Panc1 (cell line): ENCODE results near the gene OR10T2. TPM values are rescaled to one million over a fixed set of nuclear protein-coding genes. Genes with fewer than 3 reads are reported as not detected.

Experiments
- ATAC-seq: fragments of 200-7000 bp; cut with Tn5 transposase; 2 replicates; pipeline ENCODE4 v1.9.1; 2020; ENCODE audit warnings: mild to moderate bottlenecking, moderate library complexity
- Bru-seq: library from RNA; stranded (reverse); fragments of 400-500 nt; gene quantifications from one replicate; lab custom pipeline; 2021; lab: Mats Ljungman, UMichigan
- BruChase-seq, 2 experiments: library from RNA; stranded (reverse); fragments of 400-500 nt; gene quantifications; one replicate each; lab custom pipeline; 2021; lab: Mats Ljungman, UMichigan
- BruUV-seq: library from RNA; stranded (reverse); fragments of 400-500 nt; replicated peaks from 2 replicates; lab custom pipeline; 2021; lab: Mats Ljungman, UMichigan
- CTCF ChIA-PET: fragments of 300-600 bp; sonication (Branson Sonifier 250); formaldehyde crosslinking; loops from one replicate; lab custom pipeline; 2022; ENCODE audit warnings: antibody characterized with exemption; lab: Charles Lee
- POLR2A ChIA-PET: fragments of 300-600 bp; sonication (Branson Sonifier 250); formaldehyde crosslinking; loops from one replicate; lab custom pipeline; 2022; ENCODE audit warnings: antibody characterized with exemption; lab: Charles Lee
- DNase-seq: peaks from one replicate; pipeline ENCODE4 v3.0.0-alpha.2; 2010; ENCODE audit warnings: low read depth, low spot score
- H3K27ac ChIP-seq: 2 replicates; pipeline ENCODE4 v1.5.1; 2011; ENCODE audit warnings: mild to moderate bottlenecking, low read length, inconsistent platforms
- H3K27me3 ChIP-seq: fragments of 200-500 bp; sonication (Bioruptor generic); 2 replicates; pipeline ENCODE4 v1.6.0; 2014; ENCODE audit warnings: low read length, inconsistent platforms; ENCODE audit not compliant: control insufficient read depth, insufficient read depth
- H3K36me3 ChIP-seq: fragments of 200-500 bp; sonication (Bioruptor generic); 2 replicates; pipeline ENCODE4 v1.5.1; 2014; ENCODE audit warnings: inconsistent platforms, mild to moderate bottlenecking, low read length, moderate library complexity; ENCODE audit not compliant: control insufficient read depth, insufficient read depth
- H3K4me1 ChIP-seq: 2 replicates; pipeline ENCODE4 v1.5.1; 2011; ENCODE audit warnings: inconsistent platforms, mild to moderate bottlenecking, low read length, moderate library complexity; ENCODE audit not compliant: control insufficient read depth, insufficient read depth
- H3K4me3 ChIP-seq, 2 experiments: 2 replicates each; pipeline ENCODE4 v1.5.1; 2011 to 2012; ENCODE audit warnings: low read depth in 2 of 2, low read length in 2 of 2, mild to moderate bottlenecking in 2 of 2, inconsistent platforms in 1 of 2, moderate library complexity in 1 of 2
- H3K9me3 ChIP-seq: fragments of 200-500 bp; sonication (Bioruptor generic); 2 replicates; pipeline ENCODE4 v1.5.1; 2014; ENCODE audit warnings: low read depth, mild to moderate bottlenecking, inconsistent platforms, low read length, moderate library complexity; ENCODE audit not compliant: control insufficient read depth, insufficient read depth
- POLR2AphosphoS5 ChIP-seq: IDR thresholded peaks from 2 replicates; pipeline ENCODE4 v1.6.1; 2012; ENCODE audit warnings: mild to moderate bottlenecking, low read depth, low read length, moderate library complexity
- SIN3A ChIP-seq: IDR thresholded peaks from 2 replicates; pipeline ENCODE4 v1.6.1; 2012; ENCODE audit warnings: low read depth, mild to moderate bottlenecking, low read length, moderate library complexity, borderline replicate concordance; ENCODE audit not compliant: insufficient read depth
- TCF7L2 ChIP-seq: IDR thresholded peaks from 2 replicates; pipeline ENCODE4 v1.6.1; 2011; ENCODE audit warnings: mild to moderate bottlenecking, low read depth, low read length, inconsistent platforms
- in situ Hi-C: cut with HindIII; loops from 2 replicates; pipeline ENCODE4 v1.10.0; 2016; ENCODE audit warnings: low sequenced_read_pairs, low pct_unique_long_range_greater_than_20kb
- intact Hi-C: fragments of 100-400 bp; cut with micrococcal nuclease; formaldehyde crosslinking; loops from one replicate; pipeline ENCODE4 v1.10.0; 2022; ENCODE audit not compliant: unreplicated experiment
- long read RNA-seq: library from polyadenylated mRNA; unstranded; transcript quantifications from one replicate; pipeline ENCODE4 v2.0.0, GENCODE V29; 2021; ENCODE audit not compliant: unreplicated experiment
- polyA plus RNA-seq: library from polyadenylated mRNA; unstranded; fragments of >200 nt; gene quantifications from one replicate; pipeline ENCODE4 v1.2.1, GENCODE V29; 2012; ENCODE audit warnings: missing spikeins; ENCODE audit not compliant: insufficient read length
- total RNA-seq: library from RNA; stranded (reverse); gene quantifications from one replicate; pipeline ENCODE4 v1.2.1, GENCODE V29; 2021; ENCODE audit not compliant: unreplicated experiment
- TF ChIP-seq, protein P1 (sequence below), 2 experiments: IDR thresholded peaks; 2 replicates each; pipeline ENCODE4 v1.6.1; 2011 to 2012; ENCODE audit warnings: low read depth in 2 of 2, control low read depth in 1 of 2, low read length in 1 of 2, mild to moderate bottlenecking in 1 of 2, moderate library complexity in 1 of 2; ENCODE audit not compliant: insufficient read depth in 1 of 2
- TF ChIP-seq, protein P2 (sequence below): fragments of 450-650 bp; IDR thresholded peaks from 2 replicates; pipeline ENCODE4 v1.5.1; 2017; ENCODE audit warnings: mild to moderate bottlenecking

Gene OR10T2
- total RNA-seq: not detected
- not detected for polyA plus RNA-seq
- not detected for Bru-seq, nascent RNA
- not detected for BruChase-seq, experiment 1, labeled RNA remaining after a 2-hour chase
- BruChase-seq, experiment 2, labeled RNA remaining after a 6-hour chase: not detected
- long read RNA-seq: 0 reads

- H3K4me3 ChIP-seq: no peak within 1 kb of the TSS
- no peak within 1 kb of the TSS for H3K27ac ChIP-seq
- no peaks in the 10 kb centered on the region for H3K27me3 ChIP-seq
- no peaks in the 10 kb centered on the region for H3K9me3 ChIP-seq
- no peak for ATAC-seq
- in situ Hi-C loops (no loop called here), intact Hi-C loops (no loop called here)
- H3K36me3 ChIP-seq: no peaks in the 10 kb centered on the region
- ChIA-PET CTCF (no interaction called here), POLR2A (no interaction called here)
- H3K4me1 ChIP-seq: no peaks in the 10 kb centered on the region
- TF ChIP-seq POLR2AphosphoS5: no peak
- no peak for TF ChIP-seq TCF7L2
- TF ChIP-seq, protein P1, sequence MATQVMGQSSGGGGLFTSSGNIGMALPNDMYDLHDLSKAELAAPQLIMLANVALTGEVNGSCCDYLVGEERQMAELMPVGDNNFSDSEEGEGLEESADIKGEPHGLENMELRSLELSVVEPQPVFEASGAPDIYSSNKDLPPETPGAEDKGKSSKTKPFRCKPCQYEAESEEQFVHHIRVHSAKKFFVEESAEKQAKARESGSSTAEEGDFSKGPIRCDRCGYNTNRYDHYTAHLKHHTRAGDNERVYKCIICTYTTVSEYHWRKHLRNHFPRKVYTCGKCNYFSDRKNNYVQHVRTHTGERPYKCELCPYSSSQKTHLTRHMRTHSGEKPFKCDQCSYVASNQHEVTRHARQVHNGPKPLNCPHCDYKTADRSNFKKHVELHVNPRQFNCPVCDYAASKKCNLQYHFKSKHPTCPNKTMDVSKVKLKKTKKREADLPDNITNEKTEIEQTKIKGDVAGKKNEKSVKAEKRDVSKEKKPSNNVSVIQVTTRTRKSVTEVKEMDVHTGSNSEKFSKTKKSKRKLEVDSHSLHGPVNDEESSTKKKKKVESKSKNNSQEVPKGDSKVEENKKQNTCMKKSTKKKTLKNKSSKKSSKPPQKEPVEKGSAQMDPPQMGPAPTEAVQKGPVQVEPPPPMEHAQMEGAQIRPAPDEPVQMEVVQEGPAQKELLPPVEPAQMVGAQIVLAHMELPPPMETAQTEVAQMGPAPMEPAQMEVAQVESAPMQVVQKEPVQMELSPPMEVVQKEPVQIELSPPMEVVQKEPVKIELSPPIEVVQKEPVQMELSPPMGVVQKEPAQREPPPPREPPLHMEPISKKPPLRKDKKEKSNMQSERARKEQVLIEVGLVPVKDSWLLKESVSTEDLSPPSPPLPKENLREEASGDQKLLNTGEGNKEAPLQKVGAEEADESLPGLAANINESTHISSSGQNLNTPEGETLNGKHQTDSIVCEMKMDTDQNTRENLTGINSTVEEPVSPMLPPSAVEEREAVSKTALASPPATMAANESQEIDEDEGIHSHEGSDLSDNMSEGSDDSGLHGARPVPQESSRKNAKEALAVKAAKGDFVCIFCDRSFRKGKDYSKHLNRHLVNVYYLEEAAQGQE (IDR thresholded peaks at IDR 0.05; ENCODE audit: insufficient read depth in 1 of 2, low read depth in 2 of 2, low read length in 1 of 2): no peak
- TF ChIP-seq, protein P2, sequence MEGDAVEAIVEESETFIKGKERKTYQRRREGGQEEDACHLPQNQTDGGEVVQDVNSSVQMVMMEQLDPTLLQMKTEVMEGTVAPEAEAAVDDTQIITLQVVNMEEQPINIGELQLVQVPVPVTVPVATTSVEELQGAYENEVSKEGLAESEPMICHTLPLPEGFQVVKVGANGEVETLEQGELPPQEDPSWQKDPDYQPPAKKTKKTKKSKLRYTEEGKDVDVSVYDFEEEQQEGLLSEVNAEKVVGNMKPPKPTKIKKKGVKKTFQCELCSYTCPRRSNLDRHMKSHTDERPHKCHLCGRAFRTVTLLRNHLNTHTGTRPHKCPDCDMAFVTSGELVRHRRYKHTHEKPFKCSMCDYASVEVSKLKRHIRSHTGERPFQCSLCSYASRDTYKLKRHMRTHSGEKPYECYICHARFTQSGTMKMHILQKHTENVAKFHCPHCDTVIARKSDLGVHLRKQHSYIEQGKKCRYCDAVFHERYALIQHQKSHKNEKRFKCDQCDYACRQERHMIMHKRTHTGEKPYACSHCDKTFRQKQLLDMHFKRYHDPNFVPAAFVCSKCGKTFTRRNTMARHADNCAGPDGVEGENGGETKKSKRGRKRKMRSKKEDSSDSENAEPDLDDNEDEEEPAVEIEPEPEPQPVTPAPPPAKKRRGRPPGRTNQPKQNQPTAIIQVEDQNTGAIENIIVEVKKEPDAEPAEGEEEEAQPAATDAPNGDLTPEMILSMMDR: no peak
- TF ChIP-seq SIN3A: no peak
- no peak for DNase-seq
- BruUV-seq: no TSS peak
Measured at GRCh38 chr1:158398818-158399514, at the start of gene OR10T2. Gene OR10T2, minus strand, starts transcription at chr1:158399466. Its CDS starts 0 bp downstream, at chr1:158399466.

DNA sequence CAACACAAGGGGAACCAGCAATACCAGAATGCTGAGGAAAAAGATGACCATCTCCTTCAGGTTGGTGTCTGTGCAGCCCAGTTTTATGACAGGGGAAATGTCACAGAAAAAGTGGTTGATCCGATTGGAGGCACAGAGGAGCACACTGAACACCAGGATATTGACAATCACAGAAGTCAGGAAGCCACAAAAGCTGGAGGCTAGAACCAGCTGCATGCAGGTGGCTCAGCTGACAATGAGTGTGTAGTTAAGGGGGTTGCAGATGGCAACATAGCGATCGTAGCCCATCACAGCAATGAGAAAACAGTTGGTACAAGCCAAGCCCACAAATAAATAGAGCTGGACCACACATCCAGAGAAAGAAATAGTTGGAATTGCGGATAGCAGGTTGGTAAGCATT is 46.1 kb upstream of the OR10T2 start:
- Histone ChIP-seq H3K4me3 (no peak overlapping the region), H3K4me1 (no peaks in the 10 kb centered on the region), H3K27ac (no peak overlapping the region), H3K9me3 (no peaks in the 10 kb centered on the region), H3K36me3 (no peaks in the 10 kb centered on the region; the same call in 1 of the 2 replicates), H3K27me3 (no peaks in the 10 kb centered on the region)
- intact Hi-C loops (no loop called here), in situ Hi-C loops (no loop called here)
- no peak for TF ChIP-seq TCF7L2
- no peak for TF ChIP-seq POLR2AphosphoS5
- TF ChIP-seq, protein P1 (IDR thresholded peaks at IDR 0.05; ENCODE audit: insufficient read depth in 1 of 2, low read depth in 2 of 2, low read length in 1 of 2): no peak
- no TSS peak for BruUV-seq
- CTCF ChIA-PET: no interaction called here
- ATAC-seq (no peak), DNase-seq (no peak)
- POLR2A ChIA-PET: no interaction called here
